Activated T-cell treated with anti-CD3 and anti-CD28 coated beads, Interleukin-2, amount 50 U/mL, for 4 hours (primary cell): Measurements from ENCODE around the gene SLC24A5. TPM values are rescaled to one million over a fixed set of nuclear protein-coding genes. Genes with fewer than 3 reads are reported as not detected.

Experiments used
- ATAC-seq, 2 donors: fragments of 200-7000 bp; cut with Tn5 transposase; one replicate each; pipeline ENCODE4 v1.10.0; 2021
- DNase-seq: peaks from one replicate; pipeline ENCODE4 v3.0.0-alpha.2; 2020
- H3K27me3 Mint-ChIP-seq: one replicate; pipeline ENCODE4 v1.8.0; 2021; ENCODE audit warnings: low read depth, mixed read lengths
- H3K36me3 Mint-ChIP-seq: one replicate; pipeline ENCODE4 v1.8.0; 2022; ENCODE audit warnings: mixed read lengths; ENCODE audit not compliant: insufficient read depth
- H3K4me1 Mint-ChIP-seq: one replicate; pipeline ENCODE4 v1.8.0; 2021; ENCODE audit warnings: low read depth, mixed read lengths
- H3K4me3 Mint-ChIP-seq: one replicate; pipeline ENCODE4 v1.8.0; 2021; ENCODE audit warnings: mild to moderate bottlenecking, moderate library complexity, mixed read lengths
- H3K9me3 Mint-ChIP-seq: one replicate; pipeline ENCODE4 v1.8.0; 2021; ENCODE audit warnings: mixed read lengths
- total RNA-seq, 3 donors: library from RNA; stranded (reverse); gene quantifications; one replicate each; pipeline ENCODE4 v1.2.1, GENCODE V29; 2021

The SLC24A5 gene
- total RNA-seq, 3 donors from 2014 or later = not detected

DNA sequence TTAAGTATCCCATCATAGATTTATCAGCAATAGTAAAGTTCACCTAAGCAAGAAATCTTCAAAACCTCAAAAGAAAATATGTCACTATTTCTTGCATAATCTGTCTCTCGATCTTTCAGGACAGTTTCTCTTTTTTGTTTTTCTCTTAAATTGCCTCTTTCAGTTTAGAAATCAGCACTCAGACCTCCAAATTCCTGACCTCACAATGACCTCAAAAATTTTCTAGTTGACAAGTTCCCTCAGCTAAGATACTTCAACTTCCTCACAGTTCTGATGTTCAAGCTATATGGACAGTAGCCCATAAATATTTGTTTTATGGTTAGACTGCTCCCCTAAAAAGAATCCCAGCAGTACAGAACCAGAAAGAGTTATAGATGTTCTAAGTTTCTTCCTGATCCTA is 24.1 kb downstream of the SLC24A5 start:
- Mint-ChIP-seq H3K4me1 (no peaks in the 10 kb centered on the region), H3K4me3 (no peak overlapping the region), H3K36me3 (peaks cover 2% of the 10 kb centered on the region), H3K27me3 (no peaks in the 10 kb centered on the region), H3K9me3 (no peaks in the 10 kb centered on the region)
- no peak for DNase-seq
- no peak for ATAC-seq

- no peak overlapping the region for H3K4me3 Mint-ChIP-seq
- H3K36me3 Mint-ChIP-seq = peaks cover 3% of the 10 kb centered on the region
- ATAC-seq = no peak
- no peaks in the 10 kb centered on the region for H3K9me3 Mint-ChIP-seq
- H3K27me3 Mint-ChIP-seq = no peaks in the 10 kb centered on the region
- DNase-seq = no peak
- no peaks in the 10 kb centered on the region for H3K4me1 Mint-ChIP-seq
Measured at GRCh38 chr15:48145923-48146322, 25.1 kb downstream of the SLC24A5 start.

GRCh38 chr15:48147358-48147757 is 26.6 kb downstream of the SLC24A5 start:
- Mint-ChIP-seq H3K4me1 (no peaks in the 10 kb centered on the region), H3K36me3 (peaks cover 12% of the 10 kb centered on the region), H3K9me3 (no peaks in the 10 kb centered on the region), H3K4me3 (no peak overlapping the region), H3K27me3 (no peaks in the 10 kb centered on the region)
- ATAC-seq (no peak), DNase-seq (no peak)

- Mint-ChIP-seq H3K36me3 (peaks cover 12% of the 10 kb centered on the region), H3K9me3 (no peaks in the 10 kb centered on the region), H3K27me3 (no peaks in the 10 kb centered on the region), H3K4me3 (no peak overlapping the region), H3K4me1 (no peaks in the 10 kb centered on the region)
- ATAC-seq (no peak), DNase-seq (no peak)
Measured at GRCh38 chr15:48149858-48150257, 29.1 kb downstream of the SLC24A5 start.

- no peak for ATAC-seq
- Mint-ChIP-seq H3K27me3 (no peaks in the 10 kb centered on the region), H3K9me3 (no peaks in the 10 kb centered on the region), H3K36me3 (peaks cover 14% of the 10 kb centered on the region), H3K4me3 (no peak overlapping the region), H3K4me1 (no peaks in the 10 kb centered on the region)
- DNase-seq = no peak
Measured at GRCh38 chr15:48153526-48153925, 32.7 kb downstream of the SLC24A5 start.

GRCh38 chr15:48168616-48169015 is 47.8 kb downstream of the SLC24A5 start:
- Mint-ChIP-seq H3K4me1 (no peaks in the 10 kb centered on the region), H3K36me3 (peaks cover 15% of the 10 kb centered on the region), H3K27me3 (no peaks in the 10 kb centered on the region), H3K9me3 (no peaks in the 10 kb centered on the region), H3K4me3 (no peak overlapping the region)
- ATAC-seq (no peak), DNase-seq (no peak)

DNA sequence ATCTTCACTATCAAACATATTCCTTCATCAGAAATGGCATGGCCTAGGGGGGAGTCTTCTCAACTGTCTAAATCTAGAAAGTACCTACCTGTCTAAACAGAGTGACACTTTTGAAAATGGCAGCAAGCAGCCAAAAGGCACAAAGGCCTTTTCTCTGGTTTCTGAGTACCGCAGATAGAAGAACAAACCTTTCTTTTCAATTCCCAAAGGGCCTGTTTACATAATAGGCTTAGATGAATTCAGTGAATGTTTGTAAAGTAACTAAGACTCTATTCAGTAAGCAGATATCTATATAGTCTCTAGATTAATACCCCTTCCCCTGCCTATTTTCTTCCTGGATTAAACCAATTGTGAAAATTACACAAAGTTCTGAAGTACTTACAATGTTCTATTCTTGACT is 50.2 kb downstream of the SLC24A5 start:
- ATAC-seq (no peak), DNase-seq (no peak)
- peaks cover 2% of the 10 kb centered on the region for H3K4me1 Mint-ChIP-seq
- no peaks in the 10 kb centered on the region for H3K9me3 Mint-ChIP-seq
- no peak overlapping the region for H3K4me3 Mint-ChIP-seq
- peaks cover 15% of the 10 kb centered on the region for H3K36me3 Mint-ChIP-seq
- no peaks in the 10 kb centered on the region for H3K27me3 Mint-ChIP-seq

DNA sequence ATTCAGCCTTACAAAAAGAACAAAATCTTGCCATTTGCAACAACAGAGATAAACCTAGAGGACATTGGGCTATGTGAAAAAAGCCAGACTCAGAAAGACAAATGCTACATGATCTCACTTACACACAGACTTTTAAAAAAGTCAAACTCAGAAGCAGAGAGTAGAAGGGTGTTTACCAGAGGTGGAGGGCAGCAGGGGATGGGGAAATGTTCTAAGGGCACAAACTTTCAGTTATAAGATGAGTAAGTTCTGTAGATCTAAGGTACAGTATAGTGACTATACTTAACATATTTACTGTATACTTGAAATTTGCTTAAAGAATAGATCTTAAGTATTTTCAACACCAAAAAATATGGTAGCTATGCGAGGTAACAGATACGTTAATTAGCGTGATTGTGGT is 54.3 kb downstream of the SLC24A5 start:
- ATAC-seq = no peak
- peaks cover 14% of the 10 kb centered on the region for H3K4me1 Mint-ChIP-seq
- no peak for DNase-seq
- H3K4me3 Mint-ChIP-seq = no peak overlapping the region
- H3K27me3 Mint-ChIP-seq = peaks cover 10% of the 10 kb centered on the region
- no peaks in the 10 kb centered on the region for H3K9me3 Mint-ChIP-seq
- no peaks in the 10 kb centered on the region for H3K36me3 Mint-ChIP-seq

DNA sequence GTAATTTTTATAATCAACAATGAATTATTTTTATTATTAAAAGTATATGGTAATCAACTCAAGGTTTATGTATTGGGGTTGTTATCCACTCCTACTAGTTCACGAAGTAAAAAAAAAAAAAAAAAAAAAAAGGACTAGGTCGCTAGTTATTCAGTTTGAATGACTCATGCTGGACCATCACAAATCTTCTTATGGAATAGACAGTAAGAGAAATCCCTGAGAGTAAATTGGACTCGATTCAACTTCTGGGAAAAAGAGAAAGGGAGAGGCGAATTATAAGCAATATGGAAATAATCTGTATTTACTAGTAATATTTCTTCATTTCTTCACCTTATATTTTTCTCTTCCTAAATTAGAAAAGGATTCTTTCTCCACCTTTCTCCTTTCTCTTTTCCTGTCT is 55.3 kb downstream of the SLC24A5 start:
- peaks cover 10% of the 10 kb centered on the region for H3K27me3 Mint-ChIP-seq
- H3K36me3 Mint-ChIP-seq = no peaks in the 10 kb centered on the region
- H3K4me3 Mint-ChIP-seq = no peak overlapping the region
- no peaks in the 10 kb centered on the region for H3K9me3 Mint-ChIP-seq
- DNase-seq (no peak), ATAC-seq (no peak)
- peaks cover 14% of the 10 kb centered on the region for H3K4me1 Mint-ChIP-seq

- Mint-ChIP-seq H3K36me3 (no peaks in the 10 kb centered on the region), H3K9me3 (no peaks in the 10 kb centered on the region), H3K27me3 (peaks cover 12% of the 10 kb centered on the region), H3K4me1 (peaks cover 14% of the 10 kb centered on the region), H3K4me3 (peak overlapping the region; percentile 78)
- no peak for ATAC-seq
- DNase-seq = no peak
Measured at GRCh38 chr15:48176957-48177356, 56.2 kb downstream of the SLC24A5 start.

DNA sequence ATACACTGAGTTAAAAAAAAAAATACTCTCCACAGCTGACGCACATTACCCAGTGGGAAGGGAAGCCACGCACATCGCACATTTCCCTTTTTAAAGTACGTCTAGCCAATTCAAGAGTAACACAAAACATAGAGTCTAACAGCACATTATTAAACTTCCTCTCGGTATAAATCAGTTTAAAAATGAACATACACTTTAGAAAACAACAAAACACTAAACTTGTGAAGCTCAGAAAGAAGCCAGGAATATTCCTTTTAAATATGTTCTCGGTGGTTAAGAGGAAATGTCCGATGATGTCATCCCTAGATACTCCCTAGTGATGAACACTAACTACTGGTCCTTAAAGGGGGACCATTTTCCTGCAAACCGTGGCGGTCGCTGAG is 56.6 kb downstream of the SLC24A5 start:
- Mint-ChIP-seq H3K36me3 (no peaks in the 10 kb centered on the region), H3K4me1 (peaks cover 14% of the 10 kb centered on the region), H3K4me3 (peak overlapping the region; percentile 78), H3K9me3 (no peaks in the 10 kb centered on the region), H3K27me3 (peaks cover 12% of the 10 kb centered on the region)
- ATAC-seq = peak; percentile 62 to 64
- DNase-seq = no peak

DNA sequence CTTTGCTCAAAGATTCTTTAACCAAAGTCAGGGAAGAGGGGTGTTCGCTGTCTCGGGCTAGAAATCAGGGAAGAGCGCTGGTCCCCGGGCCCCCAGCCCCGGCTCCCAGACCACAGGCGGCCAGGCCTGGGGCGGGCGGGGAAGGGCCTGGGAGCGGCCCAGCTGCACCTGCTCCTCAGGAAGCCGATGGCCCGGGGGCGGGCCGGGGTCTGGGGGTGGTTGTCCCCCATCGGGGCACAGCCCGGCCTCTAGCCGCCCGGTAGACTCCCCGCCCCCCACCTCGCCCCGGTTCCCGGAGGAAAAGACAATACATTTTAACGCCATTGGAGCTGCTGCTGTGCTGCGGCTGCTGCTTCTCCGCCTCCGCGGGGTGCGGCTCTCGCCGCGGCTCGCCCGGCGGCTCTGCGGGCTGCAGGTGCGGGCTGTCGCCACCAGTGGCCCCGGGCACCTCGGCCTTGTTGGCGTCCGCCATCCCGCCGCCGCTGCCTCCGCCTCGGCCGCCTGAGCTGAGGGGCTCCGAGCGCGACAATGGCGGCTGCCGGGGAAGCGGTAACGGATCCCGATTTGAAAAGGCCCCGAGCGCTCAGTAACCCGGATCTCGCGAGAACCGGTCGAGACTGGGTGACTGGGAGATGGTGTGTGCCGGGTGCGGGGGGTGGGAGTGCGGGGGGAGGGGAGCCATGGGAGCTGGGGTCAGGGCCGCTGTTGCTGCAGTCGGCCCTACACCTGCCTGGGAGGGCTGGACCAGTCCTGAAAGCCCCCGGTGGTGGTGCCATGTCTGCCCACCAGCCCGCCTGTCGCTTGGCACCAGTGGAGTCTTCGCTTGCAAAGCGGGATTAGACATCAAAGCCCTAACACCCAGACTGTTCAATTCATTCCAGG is 57.2 kb downstream of the SLC24A5 start, which contains the start of gene MYEF2:
Gene MYEF2, minus strand, starts transcription at position 530 of the 882 bp plus-strand sequence. Its CDS starts 58 bp downstream, at position 472.
- peak; percentile 83 to 89 for ATAC-seq
- Mint-ChIP-seq H3K9me3 (no peaks in the 10 kb centered on the region), H3K4me3 (peak within 1 kb of the TSS; percentile 78), H3K4me1 (peaks cover 14% of the 10 kb centered on the region), H3K27me3 (peaks cover 16% of the 10 kb centered on the region), H3K36me3 (no peaks in the 10 kb centered on the region)
- DNase-seq = peak; percentile 49

DNA sequence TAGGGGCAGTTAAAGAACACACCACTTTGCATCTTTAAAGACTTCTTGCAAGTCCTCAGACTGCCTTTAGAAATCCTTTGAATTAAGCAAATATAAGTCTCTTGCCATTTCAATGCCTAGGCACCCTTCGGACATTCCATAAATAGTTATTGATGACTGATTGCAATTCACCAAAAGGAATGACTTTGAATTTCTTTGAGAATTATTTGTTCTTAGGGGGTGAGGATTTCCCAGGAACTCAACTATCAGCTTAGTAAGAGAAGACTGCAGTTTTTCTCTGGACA is 57.8 kb downstream of the SLC24A5 start:
- ATAC-seq (no peak), DNase-seq (no peak)
- Mint-ChIP-seq H3K4me3 (peak overlapping the region; percentile 56), H3K36me3 (no peaks in the 10 kb centered on the region), H3K9me3 (no peaks in the 10 kb centered on the region), H3K4me1 (peaks cover 14% of the 10 kb centered on the region), H3K27me3 (peaks cover 18% of the 10 kb centered on the region)

DNA sequence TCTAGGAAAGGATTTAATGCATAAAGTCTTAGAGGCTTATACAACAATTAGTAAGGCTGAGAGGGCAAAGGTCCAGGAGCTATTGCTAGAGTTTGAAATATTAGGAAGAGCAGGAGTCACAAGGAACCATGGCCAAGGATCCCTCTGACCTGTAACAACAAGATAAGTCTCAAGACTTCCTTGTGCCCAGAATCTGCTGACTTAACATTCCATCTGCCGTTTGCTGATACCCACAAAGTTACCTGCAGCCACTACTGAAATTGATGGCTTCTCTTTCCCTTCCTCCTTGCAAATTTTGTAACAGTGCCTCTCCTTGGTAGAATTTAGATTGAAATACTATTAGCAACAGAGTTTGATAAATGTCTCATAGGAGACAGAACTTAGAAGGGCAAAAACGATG is 62.0 kb downstream of the SLC24A5 start:
- no peak for DNase-seq
- Mint-ChIP-seq H3K27me3 (peaks cover 15% of the 10 kb centered on the region), H3K4me1 (no peaks in the 10 kb centered on the region), H3K36me3 (no peaks in the 10 kb centered on the region), H3K4me3 (no peak overlapping the region), H3K9me3 (no peaks in the 10 kb centered on the region)
- no peak for ATAC-seq

DNA sequence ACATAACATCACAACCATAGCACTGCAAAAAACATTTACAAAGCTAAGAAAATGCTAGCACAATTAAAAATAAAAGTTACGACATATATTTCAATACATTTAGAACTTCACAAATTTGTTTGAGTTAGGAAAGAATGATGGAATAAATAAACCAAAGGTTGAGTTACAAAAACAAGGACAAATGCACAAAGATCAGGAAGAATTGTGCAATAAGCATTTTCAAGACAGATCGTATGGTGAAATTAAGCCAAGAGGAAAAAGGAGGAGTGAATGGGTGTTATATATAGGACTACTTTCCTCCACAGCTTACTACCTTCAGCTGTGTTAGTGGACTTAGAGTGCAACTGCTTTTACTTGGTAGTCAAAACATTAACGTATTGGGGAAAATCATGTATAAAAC is 64.7 kb downstream of the SLC24A5 start:
- DNase-seq (no peak), ATAC-seq (no peak)
- Mint-ChIP-seq H3K27me3 (peaks cover 16% of the 10 kb centered on the region), H3K4me1 (no peaks in the 10 kb centered on the region), H3K36me3 (no peaks in the 10 kb centered on the region), H3K9me3 (no peaks in the 10 kb centered on the region), H3K4me3 (no peak overlapping the region)
